HK-2 (cell line): ENCODE measurements around the gene UTP15.

ENCODE experiments used
- DNase-seq: peaks from one replicate; pipeline ENCODE4 v3.0.0-alpha.2; 2018; ENCODE audit not compliant: unreplicated experiment

UTP15 gene

GRCh38 chr5:73623901-73624404 is 58.4 kb downstream of the UTP15 start:
- no peak for DNase-seq

GRCh38 chr5:73624888-73625287 is 59.3 kb downstream of the UTP15 start:
- DNase-seq, result no peak

- DNase-seq, result no peak
Measured at GRCh38 chr5:73625372-73625943, 59.9 kb downstream of the UTP15 start.

- peak; percentile 76 for DNase-seq
Measured at GRCh38 chr5:73625944-73626811, 60.6 kb downstream of the UTP15 start, which contains the start of gene ARHGEF28. TSS of gene ARHGEF28 (plus strand) at chr5:73626196. CDS start at chr5:73684852, 58,656 bp downstream.

DNA sequence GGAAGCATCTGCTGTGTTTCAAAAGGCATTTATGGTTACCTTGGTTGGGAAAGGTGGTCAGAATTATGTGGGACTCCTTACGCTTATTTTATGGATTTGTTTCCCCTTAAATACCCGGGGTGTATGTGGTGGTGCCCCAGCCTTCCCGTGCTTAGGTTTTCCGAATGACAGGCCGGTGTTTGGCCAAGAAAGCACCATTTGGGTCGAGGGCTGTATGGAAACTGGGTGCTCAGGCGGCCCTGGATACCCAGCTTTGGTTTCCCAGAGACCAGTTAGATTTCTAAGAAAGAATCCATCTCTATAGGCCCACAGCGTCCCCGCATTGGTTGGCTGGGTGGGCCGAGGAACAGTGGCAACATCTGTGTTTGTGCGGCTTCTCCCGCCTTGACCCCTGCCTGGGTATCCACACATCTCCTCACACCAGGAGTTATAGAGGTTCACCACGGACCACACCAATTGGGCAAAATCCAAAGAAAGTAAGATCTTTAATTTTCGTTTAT is 61.3 kb downstream of the UTP15 start:
- DNase-seq, result no peak

DNA sequence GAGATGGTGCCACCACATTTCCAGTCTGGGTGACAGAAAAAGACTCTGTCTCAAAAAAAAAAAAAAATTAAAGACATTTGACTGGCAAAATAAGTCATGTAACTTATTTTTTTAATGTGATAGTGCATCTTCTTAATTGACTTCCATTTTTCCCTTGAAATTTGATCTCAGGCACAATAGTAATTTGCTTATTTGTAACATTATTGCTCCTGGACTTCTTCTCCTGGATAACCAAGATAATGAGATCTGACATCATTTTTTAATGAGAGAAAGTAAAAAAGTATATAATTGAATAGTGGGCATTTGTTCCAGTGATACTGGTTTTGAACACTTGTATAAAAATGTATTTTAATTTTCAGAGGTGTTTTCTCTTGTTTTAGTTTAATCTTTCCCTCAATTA is 63.9 kb downstream of the UTP15 start:
- no peak for DNase-seq

GRCh38 chr5:73630765-73631164 is 65.2 kb downstream of the UTP15 start:
- no peak for DNase-seq

DNA sequence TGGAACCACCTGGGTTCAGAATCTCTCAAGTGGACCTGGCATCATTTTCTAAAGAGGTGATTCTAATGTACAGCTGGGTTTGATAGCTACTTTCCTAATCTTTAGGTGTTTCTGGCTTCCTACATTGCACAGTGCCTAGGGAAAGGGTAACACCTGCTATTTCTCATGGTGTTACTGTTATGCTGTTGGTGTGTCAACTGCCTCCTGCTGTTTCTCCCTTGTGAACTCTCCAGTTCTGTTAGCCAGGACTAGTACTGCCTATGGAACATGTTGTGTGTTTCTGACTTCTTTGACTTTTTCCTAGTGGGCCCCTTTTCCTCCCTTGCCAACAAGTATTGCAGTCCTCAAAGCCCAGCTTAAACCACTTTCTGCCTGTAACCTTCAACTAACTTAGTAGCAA is 66.0 kb downstream of the UTP15 start:
- no peak for DNase-seq
